CD4-positive, alpha-beta T cell treated with Interleukin-6 for 4 hours (primary cell): ENCODE results near the gene SPANXN2.
"Not testable (repeated sequence)": the region's sequence is repeated elsewhere in the genome, so short reads cannot be mapped to it uniquely, and the experiment has no call there.

ENCODE experiments used
- DNase-seq: peaks from one replicate; pipeline ENCODE4 v3.0.0-alpha.2; 2020; ENCODE audit warnings: mixed read lengths

The SPANXN2 gene

GRCh38 chrX:143720652-143721051 lies at the start of gene SPANXN2:
Gene SPANXN2 (minus strand): TSS chrX:143720752. CDS start chrX:143720668, 84 bp downstream.
- DNase-seq, result not testable (repeated sequence)

GRCh38 chrX:143768976-143769375 lies 48.4 kb upstream of the SPANXN2 start:
- DNase-seq, result no peak

GRCh38 chrX:143767789-143768188 lies 47.2 kb upstream of the SPANXN2 start:
- DNase-seq, result not testable (repeated sequence)

- DNase-seq, result no peak
These were observed 37.3 kb upstream of the SPANXN2 start for GRCh38 chrX:143757887-143758286.

- no peak for DNase-seq
These were observed 36.8 kb upstream of the SPANXN2 start for GRCh38 chrX:143757375-143757774.

- DNase-seq, result no peak
These were observed 33.6 kb upstream of the SPANXN2 start for GRCh38 chrX:143754183-143754582.

DNA sequence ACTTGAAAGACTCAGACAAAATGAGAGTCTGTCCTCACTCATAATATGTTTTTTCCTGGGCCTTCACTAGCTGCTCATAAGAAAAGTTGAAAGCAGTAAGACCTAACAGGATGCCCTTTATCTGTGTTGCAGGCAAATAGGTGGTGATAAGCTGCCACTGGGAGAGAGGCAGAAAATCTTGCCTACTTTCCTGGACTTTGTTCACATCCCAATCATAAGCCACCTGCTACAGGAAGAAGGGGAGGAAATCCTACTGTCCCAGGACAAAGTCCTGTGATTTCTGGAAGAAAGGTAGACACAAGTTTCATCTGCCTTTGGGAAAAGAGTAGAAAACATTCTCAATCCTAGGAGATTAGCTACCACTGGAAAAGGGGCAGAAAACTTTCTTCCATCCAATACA lies 13.3 kb upstream of the SPANXN2 start:
- no peak for DNase-seq

- no peak for DNase-seq
These were observed 5.7 kb upstream of the SPANXN2 start for GRCh38 chrX:143726296-143726695.

GRCh38 chrX:143701460-143701859 lies 19.1 kb downstream of the SPANXN2 start:
- DNase-seq, result no peak

GRCh38 chrX:143694885-143695284 lies 25.7 kb downstream of the SPANXN2 start:
- DNase-seq, result no peak

DNA sequence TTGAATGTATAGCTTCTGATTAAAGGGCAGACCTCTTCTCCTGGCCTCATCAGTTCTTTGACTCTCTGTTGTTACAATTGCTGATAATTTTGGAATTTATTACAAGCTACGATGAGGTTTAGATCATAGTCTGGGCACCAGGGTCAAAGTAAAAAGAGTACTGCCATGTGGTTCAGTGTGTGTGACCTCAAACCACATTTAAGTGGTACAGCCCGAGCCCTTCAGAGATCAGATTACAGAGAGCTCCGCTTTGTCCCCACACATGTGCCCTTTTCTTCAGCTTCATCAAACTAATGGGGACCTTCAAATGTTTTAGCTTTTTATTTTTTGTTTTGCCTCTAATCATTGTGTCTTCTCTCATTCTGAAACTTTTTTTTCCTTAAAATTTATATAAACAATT lies 37.1 kb downstream of the SPANXN2 start:
- no peak for DNase-seq

- no peak for DNase-seq
These were observed 45.6 kb downstream of the SPANXN2 start for GRCh38 chrX:143674926-143675325.

GRCh38 chrX:143669395-143669794 lies 51.2 kb downstream of the SPANXN2 start:
- no peak for DNase-seq

DNA sequence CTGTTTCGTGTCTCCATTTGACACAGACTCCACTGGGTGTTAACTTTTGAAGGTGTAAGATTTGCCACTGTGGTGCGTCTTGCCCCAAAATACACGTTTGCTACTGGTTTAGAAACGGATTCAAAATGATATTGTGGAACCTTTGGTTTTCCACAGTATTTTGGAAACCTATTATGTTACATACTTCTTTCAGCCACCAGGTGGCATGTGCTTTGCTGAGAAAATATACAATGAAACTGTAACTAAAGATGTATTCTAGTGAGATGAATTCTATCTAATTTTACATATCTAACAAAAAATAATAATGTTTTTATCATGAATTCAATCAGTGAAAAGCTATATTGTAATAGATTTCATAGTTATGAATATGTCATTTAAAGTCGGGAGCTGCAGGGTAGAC lies 56.2 kb downstream of the SPANXN2 start:
- no peak for DNase-seq

- no peak for DNase-seq
These were observed 56.8 kb downstream of the SPANXN2 start for GRCh38 chrX:143663755-143664154.
